ENCODE data around the gene TSPAN10. TPM values are rescaled to one million over a fixed set of nuclear protein-coding genes. Genes with fewer than 3 reads are reported as not detected.

The TSPAN10 gene
- total RNA-seq, 1 donor from 2014 or later: 0.53 TPM

- no peak for FAIRE-seq
- Histone ChIP-seq H3K27me3 (ENCODE audit: control insufficient read depth, insufficient read depth, low read length) (no peaks in the 10 kb centered on the region), H3K36me3 (ENCODE audit: control insufficient read depth, insufficient read depth, low read length) (no peaks in the 10 kb centered on the region), H3K4me3 (ENCODE audit: low read depth, low read length) (no peak overlapping the region)
- no peak for DNase-seq (ENCODE audit: low read depth)
- TF ChIP-seq CTCF (IDR thresholded peaks at IDR 0.05; ENCODE audit: insufficient read depth, low read length, severe bottlenecking): no peak
Measured at GRCh38 chr17:81640011-81640410, 3.0 kb downstream of the TSPAN10 start.

- Histone ChIP-seq H3K27me3 (ENCODE audit: control insufficient read depth, insufficient read depth, low read length) (peaks cover 1% of the 10 kb centered on the region), H3K36me3 (ENCODE audit: control insufficient read depth, insufficient read depth, low read length) (no peaks in the 10 kb centered on the region), H3K4me3 (ENCODE audit: low read depth, low read length) (no peak overlapping the region)
- no peak for FAIRE-seq
- DNase-seq (ENCODE audit: low read depth): peak; percentile 74
- TF ChIP-seq CTCF (IDR thresholded peaks at IDR 0.05; ENCODE audit: insufficient read depth, low read length, severe bottlenecking): no peak
Measured at GRCh38 chr17:81641825-81642489, 5.0 kb downstream of the TSPAN10 start.

- FAIRE-seq (no peak), DNase-seq (ENCODE audit: low read depth) (no peak)
- H3K36me3 ChIP-seq (ENCODE audit: control insufficient read depth, insufficient read depth, low read length): no peaks in the 10 kb centered on the region
Measured at GRCh38 chr17:81644496-81644895, 7.5 kb downstream of the TSPAN10 start.

GRCh38 chr17:81644976-81645952 is 8.3 kb downstream of the TSPAN10 start:
- Histone ChIP-seq H3K4me3 (ENCODE audit: low read depth, low read length) (no peak overlapping the region), H3K36me3 (ENCODE audit: control insufficient read depth, insufficient read depth, low read length) (no peaks in the 10 kb centered on the region), H3K27me3 (ENCODE audit: control insufficient read depth, insufficient read depth, low read length) (peaks cover 9% of the 10 kb centered on the region)
- DNase-seq (ENCODE audit: low read depth) (no peak), FAIRE-seq (no peak)
- TF ChIP-seq CTCF (IDR thresholded peaks at IDR 0.05; ENCODE audit: insufficient read depth, low read length, severe bottlenecking): no peak

More at GRCh38 chr17:81644496-81644895, 7.5 kb downstream of the TSPAN10 start:
- no peak for TF ChIP-seq CTCF (IDR thresholded peaks at IDR 0.05; ENCODE audit: insufficient read depth, low read length, severe bottlenecking)
- Histone ChIP-seq H3K27me3 (ENCODE audit: control insufficient read depth, insufficient read depth, low read length) (peaks cover 9% of the 10 kb centered on the region), H3K4me3 (ENCODE audit: low read depth, low read length) (no peak overlapping the region)

GRCh38 chr17:81646869-81647600 is 10.0 kb downstream of the TSPAN10 start:
- Histone ChIP-seq H3K36me3 (ENCODE audit: control insufficient read depth, insufficient read depth, low read length) (no peaks in the 10 kb centered on the region), H3K4me3 (ENCODE audit: low read depth, low read length) (no peak overlapping the region), H3K27me3 (ENCODE audit: control insufficient read depth, insufficient read depth, low read length) (peaks cover 9% of the 10 kb centered on the region)
- DNase-seq (ENCODE audit: low read depth): no peak
- no peak for TF ChIP-seq CTCF (IDR thresholded peaks at IDR 0.05; ENCODE audit: insufficient read depth, low read length, severe bottlenecking)
- FAIRE-seq: peak; percentile 68

All from bronchial epithelial cell (primary cell).